NT2/D1 (cell line): ENCODE results near the gene TACC3.

Experiments used
- SUZ12 ChIP-seq: IDR thresholded peaks from 2 replicates; pipeline ENCODE4 v1.6.1; 2011; ENCODE audit not compliant: insufficient read length, insufficient read depth; ENCODE audit errors: extremely low read depth
- YY1 ChIP-seq: IDR thresholded peaks from 2 replicates; pipeline ENCODE4 v1.6.1; 2011; ENCODE audit not compliant: insufficient read length, insufficient read depth
- ZNF274 ChIP-seq: IDR thresholded peaks from 2 replicates; pipeline ENCODE4 v1.6.1; 2011; ENCODE audit warnings: mild to moderate bottlenecking, low read depth, low read length

DNA sequence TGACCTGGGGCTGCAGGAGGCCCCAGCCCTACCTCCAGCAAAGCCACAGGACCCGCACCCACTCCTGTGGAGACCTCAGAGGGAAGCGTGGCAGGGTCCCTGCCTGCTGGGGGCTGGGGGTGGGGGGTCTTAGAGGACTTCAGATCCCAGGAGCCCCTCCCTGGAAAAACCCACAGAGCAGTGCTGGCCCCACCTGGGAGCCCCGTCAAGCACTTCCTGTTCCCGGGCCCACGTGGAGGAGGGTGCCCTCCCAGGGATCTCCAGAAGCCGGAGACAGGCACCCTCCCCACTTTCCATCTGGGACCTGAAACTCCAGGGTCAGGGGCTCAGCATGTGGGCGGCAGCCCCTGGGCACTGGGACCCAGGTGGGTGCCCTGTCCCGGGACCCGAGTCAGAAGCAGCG is 32.0 kb downstream of the TACC3 start:
- TF ChIP-seq ZNF274 (no peak), SUZ12 (no peak), YY1 (no peak)
